HS-5 (cell line): ENCODE data around the gene RETREG1.

ENCODE experiments used
- DNase-seq: peaks from one replicate; pipeline ENCODE4 v3.0.0-alpha.2; 2012; ENCODE audit warnings: low read depth

RETREG1 gene

DNA sequence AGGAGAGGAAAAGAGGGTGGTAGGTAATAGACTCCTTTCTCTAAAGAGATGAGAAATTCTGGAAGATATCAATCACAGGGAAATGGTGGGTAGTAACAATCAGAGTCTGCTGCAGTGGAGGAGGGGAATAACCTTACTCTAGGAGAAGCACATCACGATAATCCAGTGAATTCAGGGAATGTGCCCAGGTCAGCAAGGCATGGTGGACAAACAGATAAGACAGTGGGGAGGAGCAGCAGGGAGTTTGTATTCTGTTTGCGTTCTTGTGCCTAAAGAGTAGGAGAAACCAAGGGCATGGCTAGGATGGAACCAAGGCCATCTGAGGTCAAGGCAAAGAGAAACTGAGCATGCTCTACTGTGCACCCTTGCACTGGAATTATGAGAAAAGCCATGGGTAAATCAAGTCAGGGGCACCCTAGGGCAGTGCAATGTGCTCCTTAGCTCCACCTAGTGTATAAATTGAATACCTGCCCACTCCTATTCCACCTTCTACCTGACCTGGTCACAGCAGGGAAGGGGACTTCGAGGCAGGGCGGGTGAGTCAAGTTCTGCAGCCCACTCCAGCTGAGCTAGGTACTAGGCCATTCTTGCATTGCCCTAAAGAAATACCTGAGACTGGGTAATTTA is 31.6 kb downstream of the RETREG1 start:
- DNase-seq = no peak

DNA sequence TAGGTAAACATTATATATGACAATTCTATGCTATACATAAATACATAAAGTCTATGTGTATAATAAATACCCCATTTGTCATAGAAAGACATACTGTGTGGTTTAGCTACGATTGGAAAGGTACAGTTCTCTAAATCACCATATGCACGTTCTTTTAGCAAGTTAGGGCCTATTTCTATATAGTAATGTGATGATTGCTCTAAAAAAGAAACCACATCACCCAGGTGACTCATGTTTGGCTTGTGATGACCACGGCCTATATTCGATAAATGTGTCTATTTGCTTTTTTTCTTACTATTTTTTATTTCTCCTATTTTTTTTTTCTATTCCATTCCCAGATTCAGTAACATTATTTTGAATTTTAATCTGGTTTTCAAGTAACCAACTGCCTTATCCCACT is 34.7 kb downstream of the RETREG1 start:
- DNase-seq = no peak

DNA sequence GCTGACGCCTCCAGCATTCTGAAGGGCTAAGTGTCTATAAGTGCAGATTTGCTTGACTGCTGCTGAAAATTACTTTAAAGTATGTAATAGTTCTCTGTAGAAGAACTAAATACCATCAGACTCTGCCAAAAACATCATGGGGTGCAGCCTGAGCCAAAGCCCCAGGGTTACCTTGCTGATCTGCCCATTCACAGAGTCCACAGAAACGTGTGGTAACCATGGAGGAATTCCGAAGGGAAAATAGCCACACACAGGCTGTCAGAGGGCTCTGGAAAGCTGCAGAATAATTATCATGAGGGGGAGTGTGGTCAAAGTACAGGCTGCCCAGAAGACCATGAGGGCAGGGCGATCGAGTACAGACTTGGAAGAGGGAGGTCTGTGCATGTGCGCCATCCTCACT is 36.4 kb downstream of the RETREG1 start:
- no peak for DNase-seq

DNA sequence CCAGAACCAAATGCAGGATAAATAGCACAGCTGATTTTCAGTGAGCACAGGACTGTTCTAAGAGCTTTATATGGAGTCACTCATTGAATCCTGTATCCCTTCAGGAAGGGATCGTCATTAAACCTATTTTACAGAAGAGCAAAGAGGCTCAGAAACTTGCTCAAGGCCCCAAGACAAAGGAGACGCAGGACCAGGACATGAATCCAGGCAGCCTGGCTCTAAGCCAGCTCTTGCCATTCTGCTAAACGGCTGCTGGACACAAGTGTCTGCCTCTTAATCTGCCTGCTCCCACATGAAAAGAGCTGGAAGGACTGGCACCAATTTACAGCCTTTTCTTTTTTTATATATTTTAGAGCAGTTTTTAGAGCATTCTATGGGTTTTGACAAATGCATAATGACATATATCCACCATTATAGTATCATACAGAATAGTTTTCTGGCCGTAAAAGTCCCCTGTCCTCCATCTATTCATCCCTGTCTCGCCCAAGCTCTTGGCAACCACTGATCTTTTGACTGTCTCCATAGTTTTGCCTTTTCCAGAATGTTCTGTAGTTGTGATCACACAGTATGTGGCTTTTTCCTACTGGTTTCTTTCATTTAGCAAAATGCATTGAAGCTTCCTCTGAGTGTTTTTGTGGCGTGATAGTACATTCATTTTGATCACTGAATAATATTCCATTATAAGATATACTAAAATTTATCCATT is 37.5 kb downstream of the RETREG1 start:
- no peak for DNase-seq

DNA sequence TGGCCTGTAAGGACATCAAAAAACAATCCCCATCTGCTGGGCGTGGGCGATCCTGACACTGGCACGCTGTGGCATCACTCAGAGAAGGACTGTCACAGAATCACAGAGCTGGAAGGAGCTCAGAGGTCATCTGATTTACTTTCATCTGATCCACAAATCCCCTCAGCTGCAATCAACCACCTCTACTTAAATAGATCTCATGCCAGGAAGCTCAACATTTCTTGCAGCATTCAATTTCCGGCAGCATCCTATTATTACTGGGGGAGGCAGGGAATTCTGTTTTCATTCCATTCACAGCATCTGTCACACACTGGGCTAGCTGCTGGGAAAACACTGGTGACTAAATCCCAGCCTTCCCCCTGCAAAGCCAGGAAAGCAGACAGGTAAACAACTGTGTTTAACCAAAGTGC is 38.3 kb downstream of the RETREG1 start:
- no peak for DNase-seq

DNA sequence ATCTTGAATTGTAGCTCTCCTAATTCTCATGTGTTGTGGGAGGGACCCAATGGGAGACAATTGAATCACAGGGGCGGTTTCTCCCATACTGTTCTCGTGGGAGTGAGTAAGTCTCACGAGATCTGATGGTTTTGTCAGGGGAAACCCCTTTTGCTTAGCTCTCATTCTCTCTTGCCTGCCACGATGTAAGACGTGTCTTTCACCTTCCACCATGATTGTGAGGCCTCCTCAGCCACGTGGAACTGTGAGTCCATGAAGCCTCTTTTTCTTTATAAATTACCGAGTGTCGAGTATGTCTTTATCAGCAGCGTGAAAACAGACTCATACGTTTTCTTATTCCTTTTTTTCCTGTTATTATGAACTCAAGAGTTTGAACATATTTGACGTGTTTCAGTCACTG is 39.1 kb downstream of the RETREG1 start:
- no peak for DNase-seq

DNA sequence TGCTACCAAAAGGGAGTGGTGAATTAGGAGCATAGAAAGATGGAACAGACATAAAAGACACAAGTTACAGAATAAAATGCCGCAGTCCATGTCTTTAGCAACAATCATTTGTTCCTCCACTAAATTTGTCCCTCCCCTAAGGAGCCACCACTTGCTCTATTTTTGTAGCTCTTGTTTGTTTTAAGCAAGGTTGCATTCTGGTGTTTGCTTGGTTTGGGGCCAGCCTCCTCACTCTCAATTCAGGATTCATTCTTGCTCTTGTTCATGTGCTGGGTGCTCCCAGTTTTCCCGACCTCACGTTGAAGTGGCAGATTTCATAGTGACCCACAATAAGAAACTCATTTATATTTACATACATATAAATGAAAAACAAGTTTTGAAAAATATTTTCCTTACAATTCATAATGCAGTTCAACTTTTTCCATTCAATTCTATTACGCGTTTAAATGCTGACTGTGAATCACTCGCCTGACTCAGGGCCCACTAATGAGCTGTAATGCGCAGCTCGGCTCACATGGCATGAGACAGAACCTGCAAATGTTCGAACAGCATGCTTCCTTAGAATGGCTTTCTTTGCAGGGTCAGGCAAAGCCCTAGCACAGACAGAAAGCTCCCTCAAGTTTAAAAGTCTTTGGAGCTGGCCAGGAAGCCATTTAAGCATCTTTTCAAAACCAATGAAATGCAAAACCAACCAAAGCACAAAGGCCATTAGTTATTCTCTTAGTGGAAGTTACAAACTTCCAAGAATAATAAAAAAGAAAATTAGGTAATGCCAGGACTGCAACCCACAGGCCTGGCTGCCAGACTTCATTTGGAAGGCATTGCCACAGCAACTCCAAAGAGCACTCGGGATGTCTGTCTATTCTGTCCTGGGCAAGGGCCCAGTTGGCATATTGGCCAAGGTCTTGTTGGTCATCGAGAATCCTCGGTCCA is 41.7 kb downstream of the RETREG1 start:
- peak; percentile 93 for DNase-seq

DNA sequence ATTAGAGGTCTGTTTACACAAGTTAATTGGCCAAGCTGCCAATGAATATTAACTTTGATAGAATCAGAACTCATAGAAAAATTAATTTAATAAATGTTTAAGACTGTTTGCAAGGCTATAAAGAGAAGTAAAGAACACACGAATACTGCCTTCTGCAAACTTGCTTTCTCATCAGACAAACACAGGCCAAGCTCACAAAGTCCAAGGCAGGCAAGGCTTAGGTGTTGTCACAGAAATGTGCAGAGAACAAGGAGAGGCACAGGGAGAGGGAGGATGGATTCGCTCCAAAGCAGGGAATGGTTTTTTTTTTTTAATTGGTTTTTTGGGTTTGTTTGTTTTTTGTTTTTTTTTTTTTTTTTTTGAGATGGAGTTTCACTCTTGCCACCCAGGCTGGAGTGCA is 43.4 kb downstream of the RETREG1 start:
- DNase-seq = no peak

DNA sequence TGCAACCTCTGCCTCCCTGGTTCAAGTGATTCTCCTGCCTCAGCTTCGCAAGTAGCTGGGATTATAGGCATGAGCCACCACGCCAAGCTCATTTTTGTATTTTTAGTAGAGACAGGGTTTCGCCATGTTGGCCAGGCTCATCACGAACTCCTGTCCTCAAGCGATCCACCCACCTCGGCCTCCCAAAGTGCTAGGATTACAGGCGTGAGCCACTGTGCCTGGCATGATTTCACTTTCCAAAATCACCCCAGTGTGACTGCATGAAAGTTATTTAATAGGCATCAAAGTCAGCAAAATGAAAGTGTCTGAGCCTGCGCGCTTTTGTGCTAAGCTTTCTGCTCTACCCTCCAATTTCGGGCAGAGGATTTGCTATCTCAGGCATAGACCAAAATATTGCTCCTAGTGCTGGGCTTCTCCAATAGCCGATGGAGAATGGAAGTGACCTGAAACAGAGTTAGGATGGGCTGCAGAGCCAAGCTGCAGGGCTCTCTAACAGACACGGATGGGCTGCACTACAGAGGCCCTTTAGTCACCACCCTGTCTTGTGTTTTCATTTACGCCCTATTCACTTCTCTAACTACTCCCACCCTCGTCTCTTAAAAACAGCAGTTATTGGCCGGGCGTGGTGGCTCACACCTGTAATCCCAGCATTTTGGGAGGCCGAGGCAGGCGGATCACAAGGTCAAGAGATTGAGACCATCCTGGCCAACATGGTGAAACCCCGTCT is 44.3 kb downstream of the RETREG1 start:
- no peak for DNase-seq

DNA sequence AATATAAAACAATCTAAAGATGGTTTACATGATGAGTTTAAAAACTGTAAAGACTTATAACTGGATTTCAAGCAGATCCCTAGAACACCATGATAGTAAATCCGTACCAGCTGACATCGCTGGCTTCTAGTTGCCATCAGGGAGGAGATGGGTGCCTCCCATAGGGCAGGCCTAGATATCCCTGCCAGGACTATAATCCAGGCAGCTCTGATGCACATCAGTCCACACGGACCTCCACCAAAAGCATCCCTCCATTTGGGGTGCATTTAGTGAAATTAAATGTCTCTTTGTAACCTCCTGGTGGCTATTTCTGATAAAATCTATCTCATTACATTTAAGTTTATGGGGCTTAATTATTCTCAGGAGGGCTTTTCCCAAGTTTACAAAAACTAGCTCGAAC is 45.8 kb downstream of the RETREG1 start:
- DNase-seq = no peak

DNA sequence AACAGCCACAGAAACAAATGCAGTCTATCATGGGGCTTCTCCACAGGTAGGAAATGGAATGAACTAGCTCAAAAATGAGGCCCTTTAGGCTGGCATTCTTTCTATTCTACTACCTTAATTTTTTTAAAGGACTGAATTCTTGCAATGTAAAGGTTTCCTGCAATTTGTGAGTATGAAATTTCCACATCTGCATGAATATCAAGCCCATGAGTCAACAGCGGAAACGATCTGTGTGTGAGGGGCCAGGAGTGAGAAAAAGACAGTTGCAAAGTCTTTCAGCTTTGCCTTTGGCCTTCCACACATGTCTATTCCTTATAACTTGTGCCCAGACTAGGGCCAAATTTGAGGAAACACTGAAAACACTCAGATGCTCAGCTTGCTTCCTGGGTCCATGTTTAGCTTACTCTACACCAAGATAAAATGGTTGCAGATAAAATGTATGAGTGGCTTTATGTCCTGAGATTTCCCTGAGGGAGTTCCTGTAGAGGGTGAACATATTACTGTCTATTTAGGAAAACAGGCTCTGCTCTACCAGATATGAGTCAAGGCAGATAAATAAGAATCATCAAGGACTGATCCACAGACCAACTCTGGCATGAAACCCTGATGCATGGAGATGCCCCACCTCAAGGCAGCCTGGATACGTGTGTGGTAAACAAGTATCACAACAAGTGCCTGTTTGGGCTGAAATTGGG is 46.5 kb downstream of the RETREG1 start:
- DNase-seq = peak; percentile 88

DNA sequence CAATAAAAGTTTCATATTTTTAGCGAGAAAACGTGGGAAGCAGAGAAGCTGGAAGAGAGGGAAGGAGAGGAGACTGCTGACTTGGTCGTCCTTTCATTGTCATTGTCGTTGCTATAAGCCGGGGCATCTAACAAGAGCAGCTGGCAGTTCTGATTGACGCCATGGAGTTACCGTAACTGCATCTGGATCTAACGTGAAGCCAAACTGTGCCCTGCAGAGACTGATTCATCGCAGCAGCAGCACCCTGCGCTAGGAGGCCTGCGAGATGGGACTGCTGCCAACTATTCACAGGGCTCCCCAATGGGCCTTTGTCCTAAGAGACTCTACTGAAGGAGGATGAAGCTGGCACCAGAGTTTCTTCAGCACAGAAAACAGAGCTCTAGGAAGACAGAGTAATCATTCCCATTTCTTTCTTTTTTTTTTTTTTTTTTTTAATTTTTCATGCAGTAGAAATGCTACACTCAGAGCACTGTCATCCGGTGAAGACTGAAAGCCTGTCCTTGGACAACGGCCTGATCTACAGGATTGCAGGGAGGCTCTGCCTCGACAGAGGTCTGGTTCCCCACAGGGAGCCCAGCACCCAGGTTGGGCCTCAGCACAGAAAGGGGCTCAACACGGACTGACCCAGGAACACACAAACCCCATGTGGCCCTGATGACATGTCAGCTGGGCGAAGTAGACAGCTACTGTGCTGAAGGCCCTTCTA is 47.8 kb downstream of the RETREG1 start:
- no peak for DNase-seq

DNA sequence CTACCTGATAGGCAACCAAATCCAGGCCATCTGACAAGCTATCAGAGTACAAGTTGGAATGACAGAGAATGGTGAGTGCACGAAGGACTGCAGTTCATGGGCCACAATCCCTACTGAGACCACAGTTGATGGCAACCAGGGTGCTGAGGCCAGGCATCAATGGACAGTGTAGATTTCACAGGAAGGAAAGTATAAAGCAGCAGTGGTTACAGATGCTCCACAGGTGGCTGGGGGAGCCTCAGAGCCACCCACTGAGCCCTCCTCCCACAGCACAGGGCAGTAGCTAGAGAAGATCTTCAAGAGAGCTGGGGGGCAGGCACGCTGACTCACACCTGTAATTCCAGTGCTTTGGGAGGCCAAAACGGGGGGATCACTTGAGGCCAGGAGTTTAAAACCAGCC is 49.4 kb downstream of the RETREG1 start:
- no peak for DNase-seq

DNA sequence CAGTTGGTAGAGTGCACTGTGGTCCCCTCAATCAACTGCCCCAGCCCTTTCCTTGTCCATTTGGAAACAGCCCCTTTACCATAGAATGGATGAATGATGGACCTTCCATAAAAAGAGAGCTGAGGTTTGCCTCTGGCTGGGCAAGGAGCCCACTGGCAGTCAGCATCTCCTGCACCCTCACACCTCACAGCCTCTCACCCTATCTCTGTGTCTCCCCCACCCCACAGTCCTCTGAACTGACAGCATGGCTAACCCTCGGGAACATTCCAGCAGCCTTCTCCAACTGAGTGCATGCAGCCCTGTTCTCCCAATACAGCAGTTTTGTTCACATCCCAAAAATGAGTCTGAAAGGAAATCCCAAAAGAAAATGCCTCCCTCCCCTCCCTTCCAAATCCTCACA is 51.7 kb downstream of the RETREG1 start:
- DNase-seq = no peak

DNA sequence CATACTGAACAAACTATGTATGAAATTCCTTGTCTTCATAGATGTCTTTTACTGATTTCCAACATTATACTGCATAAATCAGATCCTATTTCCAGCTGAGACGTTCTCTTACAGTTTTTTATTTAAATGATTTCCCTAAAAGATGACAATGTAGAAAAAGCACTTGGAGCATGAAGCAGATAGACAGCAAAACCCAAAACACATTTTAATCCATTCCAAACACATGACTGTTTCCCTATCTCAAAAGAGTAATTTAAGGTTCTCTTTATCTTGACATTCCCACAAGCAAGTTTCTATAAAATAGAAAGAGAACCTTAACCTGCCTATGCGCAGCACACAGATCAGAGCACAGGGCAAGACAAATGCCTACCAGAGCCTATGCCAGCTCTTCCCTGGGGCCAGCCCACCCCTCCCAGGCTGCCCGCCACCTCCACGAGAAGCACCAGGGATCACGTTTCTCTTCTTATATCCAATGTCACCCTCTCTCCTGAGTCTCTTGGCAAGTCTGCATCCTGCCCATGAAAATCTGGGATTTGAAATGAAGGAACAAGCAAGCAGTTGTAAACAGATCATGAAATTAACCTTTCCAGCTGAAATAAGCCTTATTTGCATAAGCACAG is 52.4 kb downstream of the RETREG1 start:
- no peak for DNase-seq

DNA sequence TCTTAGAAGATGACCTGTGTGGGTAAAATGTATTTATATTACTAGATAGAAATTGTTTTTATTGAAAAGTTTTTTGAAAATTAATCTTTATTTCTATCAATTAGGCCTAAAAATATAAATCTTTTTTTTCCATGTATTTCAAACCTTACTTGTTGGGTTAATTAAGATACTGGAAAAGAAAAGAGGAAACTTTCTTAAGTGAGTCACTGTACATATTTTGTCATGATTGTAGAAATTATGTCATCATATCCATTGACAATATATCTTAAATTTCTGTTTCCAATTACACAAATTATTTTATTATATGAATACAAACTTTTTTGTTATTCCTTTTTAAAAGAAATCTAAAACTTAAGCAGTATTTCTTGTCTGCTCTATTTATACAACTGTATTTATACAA is 53.1 kb downstream of the RETREG1 start:
- DNase-seq = no peak

DNA sequence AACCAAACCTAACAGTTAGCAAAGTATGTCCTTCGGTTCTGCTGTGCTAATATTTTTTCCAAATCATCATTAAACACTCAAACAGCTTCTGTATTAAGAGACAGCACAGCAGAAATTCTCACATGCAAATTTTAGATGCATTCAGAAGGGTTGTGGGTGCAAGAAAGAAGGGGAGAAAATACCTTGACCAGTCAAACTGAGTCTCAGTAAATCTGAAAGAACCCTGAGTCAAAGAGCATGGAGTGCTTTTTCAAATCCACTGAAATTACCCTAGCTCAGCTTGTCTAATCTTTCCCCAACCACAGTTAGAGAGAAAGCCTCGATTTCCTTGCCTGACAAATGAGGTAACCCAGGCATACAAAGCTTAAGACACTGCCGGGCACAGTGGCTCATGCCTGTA is 55.1 kb downstream of the RETREG1 start:
- no peak for DNase-seq

DNA sequence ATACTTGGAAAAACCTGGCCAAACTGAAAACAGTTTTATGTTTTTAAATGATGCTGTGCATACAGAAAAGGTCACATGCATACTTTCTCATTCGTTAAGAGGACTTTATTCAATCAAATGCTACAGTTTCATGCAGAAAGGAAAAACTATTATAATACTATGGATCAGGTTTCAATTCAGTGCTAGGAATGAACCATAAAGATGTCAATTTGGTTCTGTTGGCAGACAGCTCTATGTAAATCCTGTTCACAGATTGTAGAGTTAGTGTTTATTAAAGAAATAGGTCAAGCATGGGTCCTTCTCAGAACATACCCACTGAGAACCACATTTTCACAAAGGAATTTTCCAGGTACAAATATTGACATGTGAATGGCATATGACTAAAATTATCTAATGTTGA is 57.1 kb downstream of the RETREG1 start:
- DNase-seq = no peak

DNA sequence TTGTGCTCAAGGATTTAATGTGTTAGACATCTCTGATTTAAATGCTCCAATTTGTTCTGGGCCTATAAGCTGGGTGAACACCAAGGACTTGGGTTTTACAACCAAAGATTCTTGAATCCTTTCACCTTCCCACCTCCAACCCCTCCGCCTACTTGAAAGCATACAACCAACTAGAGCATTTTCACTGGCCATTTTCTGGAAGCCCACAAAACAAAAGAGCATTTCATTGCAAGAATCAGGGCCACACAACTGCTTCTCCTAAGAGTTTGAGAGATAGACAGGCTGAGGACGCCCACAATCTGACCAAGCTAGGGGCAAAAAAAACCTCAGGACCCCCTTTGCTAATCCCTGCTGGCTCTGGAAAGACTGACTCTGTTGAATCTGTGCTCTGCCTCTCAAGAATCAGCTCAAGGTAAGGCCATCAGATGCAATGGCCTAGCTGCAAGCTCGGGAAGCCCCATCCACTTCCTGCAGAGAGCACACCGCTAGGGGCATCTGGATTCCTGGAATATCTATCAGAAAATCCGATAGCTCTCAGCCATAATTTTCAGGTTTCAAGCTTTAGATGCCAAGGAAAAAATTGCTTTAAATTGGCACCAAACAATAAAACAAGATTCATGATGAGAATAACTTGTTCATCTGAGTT is 57.7 kb downstream of the RETREG1 start:
- no peak for DNase-seq

DNA sequence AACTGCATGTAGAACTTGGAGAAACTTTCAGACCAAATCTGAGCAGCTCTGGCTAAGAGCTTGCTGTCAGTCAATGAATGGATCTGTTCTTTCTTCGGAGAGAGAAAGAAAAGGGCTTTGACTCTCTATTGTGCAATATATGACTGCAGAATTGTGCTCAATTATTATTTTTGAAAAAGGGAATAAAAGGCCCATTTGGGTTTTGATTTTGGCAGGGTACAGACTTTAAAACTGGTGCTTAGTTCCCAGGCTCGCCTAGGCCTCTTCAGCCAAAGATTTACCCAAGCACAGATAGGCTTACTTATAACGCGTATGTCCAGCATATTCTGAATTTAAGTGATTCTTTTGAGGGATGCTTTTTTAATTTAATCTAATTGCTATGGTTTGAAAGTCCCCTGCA is 59.3 kb downstream of the RETREG1 start:
- no peak for DNase-seq
